CD4-positive, alpha-beta T cell treated with Interleukin-4 for 4 hours (primary cell): Measurements from ENCODE around the gene KIF6.

Experiments
- DNase-seq: peaks from one replicate; pipeline ENCODE4 v3.0.0-alpha.2; 2020

The KIF6 gene

DNA sequence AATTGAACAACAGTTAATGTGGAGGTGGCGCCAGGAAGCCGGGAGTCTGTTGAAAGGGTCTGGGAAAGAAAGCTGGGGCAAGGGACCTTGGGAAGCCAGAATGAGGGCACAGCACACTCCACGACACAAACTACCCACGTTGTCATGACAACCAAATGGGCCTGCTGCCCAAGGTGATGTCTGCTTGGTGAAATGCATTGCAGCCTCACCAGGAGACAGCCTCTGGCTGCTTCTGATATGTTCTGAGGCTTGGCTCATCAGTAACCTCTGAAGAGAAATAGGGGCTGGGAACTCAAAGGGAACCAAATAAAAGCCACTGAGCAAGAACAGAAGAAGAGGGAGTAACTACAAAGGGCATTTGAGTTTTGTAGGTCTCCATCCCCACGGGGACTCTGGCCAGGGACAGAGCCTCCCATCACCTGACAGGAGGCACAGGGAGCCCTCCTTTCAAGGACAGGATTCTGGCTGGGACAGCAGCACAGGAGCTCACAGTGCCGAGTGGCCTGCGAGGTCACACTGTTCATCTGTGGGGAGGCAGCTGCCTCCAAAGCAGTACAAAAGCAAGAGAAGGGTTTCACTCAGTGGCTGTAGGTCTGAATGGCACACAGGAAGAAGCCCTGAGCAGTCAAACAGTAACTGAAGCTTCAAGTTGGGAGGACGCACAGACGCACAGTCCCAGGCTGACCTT lies 358.1 kb downstream of the KIF6 start:
- no peak for DNase-seq

DNA sequence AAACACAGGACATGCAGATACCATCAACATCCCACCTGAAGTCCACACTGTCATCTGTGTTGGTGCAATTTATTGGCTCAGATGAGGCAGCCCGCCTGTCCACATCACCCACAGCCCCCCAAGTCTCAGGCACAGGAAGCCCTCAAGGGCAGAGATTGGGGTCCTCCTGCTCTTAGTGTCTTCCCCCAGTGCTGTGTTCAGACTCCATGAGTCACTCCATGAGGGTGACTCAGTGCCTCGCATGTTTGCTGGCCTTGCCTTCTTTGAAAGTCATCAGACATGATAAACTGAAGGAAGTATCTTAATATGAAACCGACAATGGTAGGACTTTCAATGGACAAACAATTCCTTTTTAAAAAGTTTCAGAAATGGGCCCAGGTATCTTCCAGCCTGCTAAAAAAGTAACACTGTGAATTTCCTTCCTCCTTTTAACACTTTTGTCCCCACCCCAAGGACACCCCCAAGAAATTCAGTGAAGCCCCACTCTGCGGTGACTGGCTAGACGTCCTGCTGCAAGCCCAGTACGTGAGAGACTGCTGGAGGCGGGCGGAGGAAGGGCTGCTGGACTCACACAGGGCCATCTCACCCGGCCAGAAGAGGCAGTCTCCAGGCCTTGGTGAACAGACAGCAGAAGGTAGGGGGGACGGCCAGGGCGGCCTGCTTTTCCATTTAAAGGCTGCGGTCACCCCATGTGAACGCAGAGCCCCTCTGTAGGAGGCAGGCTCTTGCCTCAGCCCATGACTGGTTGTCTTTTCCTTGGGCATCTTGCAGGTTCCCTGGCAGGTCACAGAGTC lies 359.7 kb downstream of the KIF6 start:
- DNase-seq, result no peak

DNA sequence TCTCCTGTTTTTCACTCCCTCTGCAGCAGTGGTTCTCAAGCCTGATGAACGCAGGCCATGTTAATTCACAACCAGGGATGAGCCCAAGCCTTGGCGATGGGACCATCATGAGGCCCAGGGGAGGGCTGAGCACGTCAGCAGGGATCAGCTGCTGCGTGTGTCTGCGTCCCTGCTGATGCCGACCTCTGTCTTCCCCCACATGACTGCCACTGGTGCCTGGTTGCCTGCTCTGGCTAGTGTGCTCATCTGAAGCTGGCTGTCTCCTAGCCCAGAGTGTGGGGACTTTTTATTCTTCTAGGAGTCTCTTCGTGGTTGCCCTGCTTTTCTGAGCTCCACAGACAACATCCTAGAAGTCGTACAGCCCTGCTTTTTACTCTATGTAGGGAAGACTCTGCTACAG lies 361.9 kb downstream of the KIF6 start:
- no peak for DNase-seq

DNA sequence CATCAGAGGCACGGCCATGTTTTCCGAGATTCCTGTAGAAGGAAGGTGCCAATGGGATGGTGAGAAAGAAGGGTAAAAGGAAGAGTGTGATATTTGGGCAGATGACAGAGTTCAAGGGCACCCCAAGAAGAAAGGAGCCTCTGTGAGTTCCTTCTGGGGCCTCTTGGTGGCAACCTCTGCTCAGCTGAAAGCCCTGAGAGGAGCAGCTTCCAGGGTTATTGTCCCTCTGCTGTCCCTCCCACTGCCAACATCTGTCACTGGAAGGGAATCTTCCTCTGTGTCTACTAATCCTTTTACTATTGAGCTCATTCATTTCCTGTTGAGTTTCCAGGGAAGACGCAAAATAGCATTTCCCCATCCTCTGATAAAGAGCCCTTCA lies 362.7 kb downstream of the KIF6 start:
- DNase-seq, result no peak

- DNase-seq, result peak; percentile 37
Observed at GRCh38 chr6:39361657-39362486, 363.3 kb downstream of the KIF6 start.

DNA sequence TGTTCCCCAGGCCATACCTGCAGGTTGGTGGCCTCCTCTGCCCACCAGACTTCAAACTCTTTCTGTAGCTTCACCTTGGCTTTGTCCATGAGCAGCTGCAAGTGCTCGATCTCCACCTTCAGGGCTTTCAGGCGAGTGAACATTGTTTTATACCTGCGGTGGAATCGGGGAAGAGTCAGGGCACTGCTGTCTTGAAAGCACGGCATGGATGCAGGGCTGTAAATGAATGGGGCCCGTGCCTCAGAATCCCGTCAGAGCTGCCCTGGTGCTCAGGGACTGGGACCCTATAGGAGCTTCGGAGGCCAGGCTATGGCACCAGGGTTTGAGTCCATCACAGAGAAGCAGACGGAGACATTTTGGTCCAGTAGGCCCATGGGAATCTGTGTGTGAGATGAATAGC lies 364.8 kb downstream of the KIF6 start:
- DNase-seq, result no peak

DNA sequence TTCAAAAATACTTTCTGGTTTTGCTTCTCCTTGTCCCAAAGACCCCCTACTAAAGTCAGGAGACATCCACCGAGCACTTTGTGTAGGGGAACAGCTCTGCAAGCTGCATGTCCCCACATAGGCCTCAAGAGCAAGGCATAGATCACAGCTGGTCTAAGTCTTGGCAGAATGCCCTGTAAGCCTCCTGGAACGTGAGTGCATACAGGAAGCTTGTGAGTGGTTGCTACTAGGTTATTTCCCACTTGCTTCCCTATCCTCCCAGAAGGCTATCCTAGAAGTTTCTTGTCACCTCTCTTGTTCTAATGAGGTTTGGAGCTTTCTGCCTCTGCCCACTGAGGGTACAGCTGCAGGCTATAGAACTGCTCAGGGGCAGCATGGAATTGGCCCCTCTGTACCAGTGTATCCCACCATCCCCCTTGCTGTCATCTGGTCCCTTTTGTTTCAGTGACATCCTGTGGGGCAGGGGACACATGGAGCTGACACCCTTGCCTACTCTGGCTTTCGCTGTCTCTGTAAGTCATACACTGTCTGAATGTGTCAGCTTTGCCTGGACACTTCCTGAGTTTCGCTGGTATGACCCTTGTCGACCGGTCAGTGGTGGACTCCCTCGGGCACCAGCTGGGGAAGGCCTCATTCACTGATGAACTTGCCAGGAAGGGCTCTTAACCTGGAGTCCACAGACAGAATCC lies 367.1 kb downstream of the KIF6 start:
- DNase-seq, result no peak

DNA sequence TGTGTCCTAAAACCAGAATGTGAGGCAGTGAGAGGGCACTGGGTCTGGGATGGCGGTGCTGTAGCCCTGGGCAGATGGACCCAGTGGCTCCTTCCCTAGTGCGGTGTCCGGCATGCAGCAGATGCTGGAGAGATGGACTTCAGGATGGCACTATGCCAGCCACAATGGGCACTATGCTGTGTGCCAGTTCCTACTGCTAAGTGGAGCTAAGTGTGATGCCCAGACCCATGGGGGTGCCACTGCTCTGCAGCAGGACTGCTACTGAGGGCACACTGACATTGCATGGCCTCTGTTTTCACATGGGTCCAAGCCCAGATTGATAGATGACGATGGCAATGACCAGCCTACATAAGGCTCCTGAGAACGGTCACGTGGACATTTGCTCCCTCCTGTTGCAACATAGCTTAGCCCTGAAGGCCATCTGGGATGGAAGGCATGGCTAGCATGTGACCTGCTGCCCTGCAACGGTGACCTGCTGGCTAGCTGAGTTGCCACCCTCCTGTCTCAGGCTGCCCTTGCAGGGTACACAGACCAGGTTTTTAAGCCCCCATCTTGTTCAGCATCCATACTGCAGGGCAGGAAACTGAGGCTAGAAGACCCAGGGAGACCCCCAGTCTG lies 371.4 kb downstream of the KIF6 start:
- DNase-seq, result no peak

DNA sequence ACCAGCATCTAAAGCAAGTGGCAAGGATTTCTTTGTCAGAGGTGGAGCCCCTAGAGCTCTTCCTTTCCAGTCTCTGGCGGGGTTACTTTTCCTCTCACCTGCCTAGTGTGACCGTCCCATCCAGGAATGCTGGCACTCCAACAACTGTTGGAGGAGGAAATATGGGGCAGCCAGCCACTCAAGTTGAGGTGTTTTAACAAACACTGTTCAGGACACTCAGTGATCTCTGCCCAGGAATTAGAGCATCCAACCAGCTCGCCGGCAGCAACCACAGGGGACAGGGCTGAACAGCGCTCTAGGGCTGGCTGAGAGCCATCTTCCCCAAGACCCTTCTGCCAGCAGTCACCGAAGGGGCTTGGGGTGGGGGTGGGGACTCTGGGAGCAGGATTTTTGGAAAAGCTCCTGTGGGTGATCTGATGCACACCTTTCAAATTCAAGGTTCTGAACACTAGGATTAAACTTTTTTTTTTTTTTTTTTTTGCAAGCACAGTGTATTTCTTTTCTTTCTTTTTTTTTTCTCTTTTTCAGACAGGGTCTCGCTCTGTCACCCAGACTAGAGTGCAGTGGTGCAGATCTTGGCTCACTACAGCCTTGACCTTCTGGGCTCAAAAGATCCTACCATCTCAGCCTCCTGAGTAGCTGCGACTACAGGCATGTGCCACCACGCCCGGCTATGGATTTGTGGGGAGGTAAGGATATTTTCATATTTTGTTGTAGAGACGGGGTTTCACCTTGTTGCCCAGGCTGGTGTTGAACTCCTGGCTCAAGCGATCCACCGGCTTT lies 374.3 kb downstream of the KIF6 start:
- no peak for DNase-seq

- DNase-seq, result no peak
Observed at GRCh38 chr6:39348740-39349139, 376.5 kb downstream of the KIF6 start.

GRCh38 chr6:39347906-39348585 lies 377.2 kb downstream of the KIF6 start:
- DNase-seq, result peak; percentile 36

DNA sequence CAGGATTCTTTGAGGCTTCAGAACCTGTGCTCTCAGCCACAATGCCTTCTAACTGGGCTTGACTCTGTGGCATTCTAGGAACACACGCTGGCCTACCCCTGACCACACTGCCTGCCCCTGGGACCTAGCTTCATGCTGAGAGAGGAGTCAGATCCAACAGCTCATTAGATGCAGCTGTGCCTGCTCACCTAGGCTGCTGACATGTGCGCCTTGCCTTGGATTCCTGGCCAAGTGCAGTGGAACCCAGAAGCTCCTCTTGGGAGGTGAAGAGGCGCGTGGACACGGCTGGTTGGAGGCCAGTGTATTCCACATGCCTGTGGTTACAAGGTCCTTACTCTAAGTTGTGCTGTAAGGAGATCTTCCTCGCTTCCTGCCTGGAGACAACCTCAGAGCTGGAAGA lies 378.0 kb downstream of the KIF6 start:
- no peak for DNase-seq

GRCh38 chr6:39344821-39345280 lies 380.4 kb downstream of the KIF6 start:
- no peak for DNase-seq

DNA sequence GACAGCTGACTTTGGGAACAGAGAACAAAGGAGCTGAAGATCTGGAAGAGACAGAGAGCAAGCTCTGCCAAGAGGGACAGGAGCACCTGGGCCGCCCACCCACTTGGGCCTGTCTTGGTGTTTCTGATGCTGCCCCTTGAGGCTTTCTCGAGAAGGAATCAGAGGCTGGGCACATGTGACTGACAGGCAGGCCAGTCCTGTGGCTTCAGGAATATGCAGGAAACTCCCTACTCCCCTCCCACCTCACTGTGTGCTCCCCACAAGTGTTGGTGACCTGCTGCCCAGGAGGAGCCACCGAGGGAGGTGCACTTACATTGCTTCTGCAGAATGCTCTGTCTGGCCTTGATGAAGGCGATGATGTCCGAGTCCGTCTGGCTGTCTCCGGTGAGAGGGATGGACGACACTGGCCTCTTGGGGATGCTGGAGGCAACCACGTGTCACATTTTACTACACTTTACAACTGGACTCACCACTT lies 381.8 kb downstream of the KIF6 start:
- no peak for DNase-seq

DNA sequence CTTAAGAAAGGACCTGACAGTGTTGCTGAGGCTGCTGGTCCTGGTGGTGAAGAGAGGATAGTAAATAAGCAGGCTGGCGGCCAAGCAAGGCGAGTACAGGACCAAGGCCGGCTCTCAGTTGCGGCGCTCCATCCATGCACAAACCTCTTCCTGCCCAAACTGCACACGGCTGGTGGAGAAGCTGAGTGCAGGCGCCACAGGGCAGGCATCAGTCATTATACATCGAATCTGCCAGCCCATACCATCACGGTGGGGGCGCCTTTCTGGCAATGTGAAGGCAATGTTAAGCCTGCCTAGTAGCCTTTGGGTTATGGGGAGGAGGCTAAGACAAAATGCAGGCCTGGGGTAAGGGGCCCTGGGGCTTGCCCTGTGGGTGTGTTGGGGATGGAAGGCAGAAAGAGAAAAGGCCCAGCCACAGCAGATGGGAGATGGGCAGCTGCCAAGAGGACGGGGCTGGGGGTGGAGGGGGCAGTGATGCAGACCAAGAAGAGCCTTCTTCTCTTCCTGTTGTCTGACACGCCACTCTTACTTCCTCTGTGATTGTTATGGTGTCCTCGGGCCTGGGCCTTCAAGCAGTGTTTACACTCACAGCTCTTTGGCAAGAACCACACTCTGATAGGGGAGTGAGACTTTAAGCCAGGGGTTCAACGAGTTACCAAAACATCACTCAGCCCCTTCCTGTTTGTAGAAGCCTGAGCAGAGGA lies 382.4 kb downstream of the KIF6 start:
- no peak for DNase-seq

DNA sequence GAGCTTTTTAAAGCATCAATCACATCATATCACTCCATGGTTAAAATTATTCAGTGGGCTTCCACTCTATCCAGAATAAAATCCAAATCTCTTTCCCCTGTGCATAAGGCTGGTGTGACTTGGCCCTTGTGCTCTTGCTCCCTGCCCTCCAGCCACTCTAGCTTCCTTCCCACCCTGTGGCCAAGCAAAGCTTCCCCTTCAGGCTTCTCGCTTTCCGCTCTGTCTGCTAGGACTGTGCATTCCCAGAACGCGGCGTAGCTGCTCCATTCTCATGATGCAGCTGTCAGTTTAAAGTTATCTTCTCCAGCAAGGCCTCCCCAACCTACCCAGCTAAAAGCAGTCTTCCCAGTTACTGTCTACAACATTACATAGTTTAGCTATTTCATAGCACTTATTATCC lies 383.3 kb downstream of the KIF6 start:
- no peak for DNase-seq

- no peak for DNase-seq
Observed at GRCh38 chr6:39341352-39341751, 383.9 kb downstream of the KIF6 start.

GRCh38 chr6:39339868-39340550 lies 385.2 kb downstream of the KIF6 start:
- no peak for DNase-seq

DNA sequence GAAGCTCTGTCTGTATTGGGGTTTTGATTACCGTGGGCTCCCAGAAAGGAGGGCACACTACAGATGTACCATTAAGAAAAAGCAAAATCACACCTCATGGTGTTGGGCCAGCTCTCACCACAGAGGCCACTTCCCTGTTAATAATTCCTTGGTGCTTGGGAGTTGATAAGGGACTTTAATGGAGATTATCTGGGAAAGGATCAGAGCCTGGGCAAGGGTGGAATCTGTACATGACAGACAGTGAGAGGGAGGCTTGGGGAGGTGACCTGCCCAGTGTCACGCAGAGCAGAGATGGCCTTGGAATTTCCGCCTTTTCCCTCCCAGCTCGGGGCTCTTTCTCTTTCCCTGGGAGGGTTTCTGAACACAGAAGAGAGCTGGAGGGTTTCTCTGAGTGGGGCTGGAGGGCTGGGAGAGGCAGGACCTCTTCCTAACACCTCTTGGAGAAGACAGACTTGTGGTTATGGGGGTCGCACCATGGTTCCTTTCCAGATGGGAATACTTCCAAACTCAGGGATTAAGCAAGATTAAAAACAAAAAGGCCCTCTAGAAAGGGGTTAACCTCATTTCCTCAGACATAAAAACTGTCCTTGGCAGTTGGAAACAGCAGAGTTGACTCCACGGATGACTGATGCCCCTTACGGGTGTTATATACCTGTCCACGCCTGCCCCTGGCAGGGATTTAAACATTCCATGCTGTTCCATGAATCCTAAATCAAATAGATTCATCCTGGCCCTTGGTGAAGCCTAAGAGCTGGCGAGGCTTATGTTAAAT lies 385.9 kb downstream of the KIF6 start:
- DNase-seq, result no peak
